ENCODE measurements around the gene CNTN5. TPM values are rescaled to one million over a fixed set of nuclear protein-coding genes. Genes with fewer than 3 reads are reported as not detected.

The CNTN5 gene
- total and polyA plus RNA-seq, 7 donors = under 0.01 to 0.46 TPM; not detected in 5

GRCh38 chr11:99154277-99154676 lies 133.5 kb downstream of the CNTN5 start:
- intact Hi-C loops (cut with DNase I) = no loop called here

GRCh38 chr11:99160447-99160846 lies 139.7 kb downstream of the CNTN5 start:
- no peak for TF ChIP-seq CTCF (IDR thresholded peaks at IDR 0.05)
- Histone ChIP-seq H3K4me3 (no peak overlapping the region), H3K27ac (no peak overlapping the region), H3K4me1 (no peaks in the 10 kb centered on the region), H3K27me3 (ENCODE audit: insufficient read depth in 3 of 3, low read length in 2 of 3) (no peaks in the 10 kb centered on the region), H3K9me3 (no peaks in the 10 kb centered on the region), H3K36me3 (ENCODE audit: insufficient read depth in 1 of 2, low read depth in 1 of 2) (no peaks in the 10 kb centered on the region)
- DNase-seq (no peak), ATAC-seq (no peak)
- intact Hi-C loops (cut with DNase I) = no loop called here
- WGBS, 3 donors = 75 to 76% (median 76%) methylated on average over 2 of the region's 2 CpGs

More at GRCh38 chr11:99154277-99154676, 133.5 kb downstream of the CNTN5 start:
- no peak for DNase-seq
- ATAC-seq = no peak
- no peak for TF ChIP-seq CTCF (IDR thresholded peaks at IDR 0.05)
- 74 to 86% (median 77%) methylated on average over 5 of the region's 5 CpGs for WGBS, 3 donors
- no peaks in the 10 kb centered on the region for H3K4me1 ChIP-seq
- H3K27me3 ChIP-seq (ENCODE audit: insufficient read depth in 3 of 3, low read length in 2 of 3) = no peaks in the 10 kb centered on the region
- no peaks in the 10 kb centered on the region for H3K36me3 ChIP-seq (ENCODE audit: insufficient read depth in 1 of 2, low read depth in 1 of 2)
- H3K4me3 ChIP-seq = no peak overlapping the region
- H3K9me3 ChIP-seq = no peaks in the 10 kb centered on the region
- H3K27ac ChIP-seq = no peak overlapping the region

GRCh38 chr11:99162819-99163218 lies 142.1 kb downstream of the CNTN5 start:
- H3K36me3 ChIP-seq (ENCODE audit: insufficient read depth in 1 of 2, low read depth in 1 of 2) = no peaks in the 10 kb centered on the region
- 75 to 80% (median 80%) methylated on average over 5 of the region's 5 CpGs for WGBS, 3 donors
- H3K27me3 ChIP-seq (ENCODE audit: insufficient read depth in 3 of 3, low read length in 2 of 3) = no peaks in the 10 kb centered on the region
- no peak for TF ChIP-seq CTCF (IDR thresholded peaks at IDR 0.05)
- H3K27ac ChIP-seq = no peak overlapping the region
- no peaks in the 10 kb centered on the region for H3K4me1 ChIP-seq
- DNase-seq = no peak
- no peak for ATAC-seq
- intact Hi-C loops (cut with DNase I) = no loop called here
- no peaks in the 10 kb centered on the region for H3K9me3 ChIP-seq
- H3K4me3 ChIP-seq = no peak overlapping the region

DNA sequence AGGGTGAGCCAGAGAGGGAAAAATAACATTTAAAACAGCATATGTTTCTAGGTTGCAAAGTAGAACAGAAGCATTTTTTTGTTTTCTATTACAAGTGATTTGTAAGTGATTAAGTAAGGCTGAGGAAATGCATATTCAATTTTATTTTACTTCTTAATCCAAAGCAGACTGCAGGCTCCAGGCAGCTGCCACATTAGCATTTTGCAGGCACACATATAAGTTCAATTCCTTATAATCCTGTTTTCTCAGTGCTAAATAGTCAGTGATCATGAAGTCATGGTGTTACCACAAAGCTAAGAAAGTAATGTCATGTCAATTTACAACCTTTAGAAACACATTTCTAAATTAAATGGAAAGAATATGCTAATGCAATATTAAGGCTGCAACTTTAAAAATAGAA lies 149.8 kb downstream of the CNTN5 start:
- Histone ChIP-seq H3K36me3 (ENCODE audit: insufficient read depth in 1 of 2, low read depth in 1 of 2) (no peaks in the 10 kb centered on the region), H3K27ac (no peak overlapping the region), H3K4me1 (no peaks in the 10 kb centered on the region), H3K4me3 (no peak overlapping the region), H3K9me3 (no peaks in the 10 kb centered on the region), H3K27me3 (ENCODE audit: insufficient read depth in 3 of 3, low read length in 2 of 3) (no peaks in the 10 kb centered on the region)
- ATAC-seq (no peak), DNase-seq (no peak)
- intact Hi-C loops (cut with DNase I) = no loop called here
- TF ChIP-seq CTCF (IDR thresholded peaks at IDR 0.05) = no peak

GRCh38 chr11:99171330-99171729 lies 150.6 kb downstream of the CNTN5 start:
- ATAC-seq = no peak
- WGBS, 3 donors = 80 to 84% (median 84%) methylated on average over 5 of the region's 5 CpGs

More at GRCh38 chr11:99171330-99171729, 150.6 kb downstream of the CNTN5 start:
- intact Hi-C loops (cut with DNase I) = no loop called here
- no peak overlapping the region for H3K27ac ChIP-seq
- no peaks in the 10 kb centered on the region for H3K36me3 ChIP-seq (ENCODE audit: insufficient read depth in 1 of 2, low read depth in 1 of 2)
- no peaks in the 10 kb centered on the region for H3K4me1 ChIP-seq
- no peak overlapping the region for H3K4me3 ChIP-seq
- no peak for TF ChIP-seq CTCF (IDR thresholded peaks at IDR 0.05)
- DNase-seq = no peak
- H3K9me3 ChIP-seq = no peaks in the 10 kb centered on the region
- no peaks in the 10 kb centered on the region for H3K27me3 ChIP-seq (ENCODE audit: insufficient read depth in 3 of 3, low read length in 2 of 3)

Data from psoas muscle (tissue), 8 donors.